RPMI7951 (cell line): ENCODE results near the gene BCAP31. TPM values are rescaled to one million over a fixed set of nuclear protein-coding genes. Genes with fewer than 3 reads are reported as not detected.
A peak's percentile ranks its signal among the peaks of the same experiment; 100 is the strongest.

ENCODE experiments used
- DNase-seq: peaks from one replicate; pipeline ENCODE4 v3.0.0-alpha.2; 2012; ENCODE audit warnings: low read depth
- total RNA-seq: library from RNA; depleted of rRNA; stranded (reverse); fragments of >200 nt; shearing (Covaris generic); gene quantifications from 2 replicates; pipeline ENCODE4 v1.2.3, GENCODE V29; 2014

Gene BCAP31
- total RNA-seq, 1 experiment from 2014 or later: 128 TPM

DNA sequence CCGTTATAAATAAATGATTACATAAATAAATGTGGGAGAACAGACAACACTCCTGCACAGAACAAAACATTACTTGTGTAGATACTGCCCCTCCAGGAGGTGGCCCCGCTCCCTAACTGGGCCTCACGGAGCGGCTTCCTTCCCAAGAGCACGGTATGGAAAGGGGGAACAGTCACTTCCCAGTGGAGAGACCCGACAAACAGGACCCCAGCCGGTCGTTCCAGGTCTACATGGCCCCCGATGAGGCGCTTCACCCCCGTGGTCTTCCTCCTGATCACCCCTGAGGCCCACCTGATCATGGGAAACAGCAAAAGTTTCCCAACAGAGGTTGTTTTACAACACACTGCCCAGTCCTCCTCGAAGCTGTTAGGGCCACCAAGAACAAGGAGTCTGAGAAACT lies 43.0 kb downstream of the BCAP31 start:
- no peak for DNase-seq

DNA sequence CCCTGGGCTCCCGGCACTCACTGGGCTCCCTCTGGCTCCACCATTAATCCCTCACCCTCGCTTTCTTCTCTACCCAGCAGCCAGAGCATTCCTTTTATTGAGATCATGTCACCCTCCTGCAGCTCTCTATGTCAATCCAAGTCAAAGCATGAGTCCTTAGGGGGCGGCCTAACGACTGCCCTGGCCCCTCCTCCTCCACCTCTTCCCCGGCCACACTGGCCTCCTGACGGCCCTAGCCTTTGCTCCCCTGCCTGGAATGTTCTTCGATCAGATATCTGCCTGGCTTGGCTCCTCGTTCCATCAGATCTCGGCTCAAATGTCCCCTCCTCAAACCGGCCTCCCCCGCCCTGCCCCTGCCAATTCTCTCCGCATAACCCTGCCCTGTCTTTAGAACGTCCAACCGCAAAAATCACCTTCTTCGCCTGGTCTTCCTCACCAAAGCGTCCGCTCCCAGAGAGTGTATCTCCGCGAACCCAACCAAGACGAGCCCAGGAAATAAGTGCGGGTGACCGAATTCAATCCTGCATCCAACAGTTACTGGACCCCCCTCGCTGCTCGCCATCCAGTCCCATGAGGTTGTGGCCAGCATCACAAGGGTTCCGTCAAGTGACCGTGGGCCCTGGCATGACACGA lies 49.9 kb downstream of the BCAP31 start:
- no peak for DNase-seq

DNA sequence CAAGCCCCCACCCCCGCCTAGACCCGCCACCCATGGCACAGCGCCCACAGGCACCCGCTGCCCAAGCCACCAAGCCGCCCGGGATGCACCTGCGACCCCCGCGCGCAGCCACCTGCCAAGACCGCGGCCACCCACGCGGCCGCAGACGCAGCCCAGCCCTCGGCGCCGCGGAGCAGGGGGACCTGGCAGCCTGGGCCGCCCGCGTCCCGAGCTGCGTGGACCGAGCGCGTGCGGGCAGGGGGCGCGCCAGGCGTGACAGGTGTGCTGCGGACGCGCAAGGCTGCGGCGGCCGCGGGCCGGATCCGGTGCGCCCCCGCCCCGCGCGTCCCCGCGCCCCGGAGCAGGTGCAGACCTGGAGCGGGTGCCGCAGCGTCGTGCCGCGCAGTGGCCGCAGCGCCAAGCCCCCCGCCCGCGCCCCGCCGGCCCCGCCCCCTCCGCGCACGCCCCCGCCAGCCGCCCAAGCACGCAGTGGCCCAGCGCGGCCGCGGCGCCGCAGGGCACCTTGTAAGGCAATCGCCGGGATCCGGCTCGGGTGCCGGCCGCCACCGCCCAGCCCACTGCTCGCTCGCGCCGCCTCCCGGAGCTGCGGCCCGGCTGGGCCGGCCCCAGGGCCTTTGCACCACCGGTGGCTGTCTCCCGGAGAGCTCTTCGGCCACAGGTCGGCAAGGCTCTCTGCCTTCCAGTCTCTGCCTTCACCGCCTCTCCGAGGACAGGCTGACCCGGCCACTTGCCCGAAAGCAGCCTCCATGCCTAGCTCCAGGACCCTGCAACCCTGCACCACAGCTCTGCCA lies 50.6 kb downstream of the BCAP31 start, which contains the start of gene PNCK:
TSS of gene PNCK (minus strand) at position 386 of the 791 bp plus-strand sequence. CDS start 737 bp downstream, outside the sequence.
- no peak for DNase-seq

DNA sequence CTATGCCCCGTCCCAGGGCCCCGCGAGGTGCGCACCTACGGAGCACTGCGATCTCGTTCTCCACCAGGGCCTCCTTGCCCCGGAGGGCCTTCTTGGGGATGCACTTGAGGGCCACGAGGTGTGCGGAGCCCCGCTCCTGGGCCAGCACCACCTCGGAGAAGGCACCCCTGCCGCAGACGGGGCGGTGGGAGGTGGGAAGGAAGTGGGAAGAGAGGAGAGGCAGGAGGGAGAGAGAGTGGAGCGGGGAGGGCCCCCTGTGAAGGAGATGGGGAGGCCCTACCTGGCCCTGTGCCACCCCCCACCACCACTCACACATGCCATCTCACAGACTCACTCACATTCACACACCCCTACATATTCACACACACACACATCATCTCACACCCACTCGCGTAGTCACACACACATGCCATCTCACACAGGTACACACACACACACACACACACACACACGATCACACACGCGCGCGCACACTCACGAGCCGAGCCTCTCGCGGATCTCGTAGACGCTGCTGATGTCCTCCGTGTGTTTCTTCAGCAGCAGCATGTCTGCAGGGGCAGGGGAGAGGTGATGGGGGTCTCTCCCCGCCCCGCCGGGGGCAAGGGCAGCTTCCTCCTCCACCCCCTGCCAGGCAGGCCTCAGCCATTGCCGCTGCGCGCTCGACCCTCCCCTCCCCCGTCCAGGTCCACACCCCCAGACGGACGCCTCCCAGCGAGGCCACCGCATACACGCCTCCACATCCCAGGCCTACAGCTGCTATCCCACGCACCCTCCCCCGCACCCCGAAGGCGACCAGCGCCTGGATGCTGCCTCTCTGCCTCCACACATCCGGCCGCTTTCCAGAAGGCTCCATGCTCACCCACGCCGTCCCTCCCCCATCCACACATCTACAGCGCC lies 51.4 kb downstream of the BCAP31 start:
- no peak for DNase-seq

DNA sequence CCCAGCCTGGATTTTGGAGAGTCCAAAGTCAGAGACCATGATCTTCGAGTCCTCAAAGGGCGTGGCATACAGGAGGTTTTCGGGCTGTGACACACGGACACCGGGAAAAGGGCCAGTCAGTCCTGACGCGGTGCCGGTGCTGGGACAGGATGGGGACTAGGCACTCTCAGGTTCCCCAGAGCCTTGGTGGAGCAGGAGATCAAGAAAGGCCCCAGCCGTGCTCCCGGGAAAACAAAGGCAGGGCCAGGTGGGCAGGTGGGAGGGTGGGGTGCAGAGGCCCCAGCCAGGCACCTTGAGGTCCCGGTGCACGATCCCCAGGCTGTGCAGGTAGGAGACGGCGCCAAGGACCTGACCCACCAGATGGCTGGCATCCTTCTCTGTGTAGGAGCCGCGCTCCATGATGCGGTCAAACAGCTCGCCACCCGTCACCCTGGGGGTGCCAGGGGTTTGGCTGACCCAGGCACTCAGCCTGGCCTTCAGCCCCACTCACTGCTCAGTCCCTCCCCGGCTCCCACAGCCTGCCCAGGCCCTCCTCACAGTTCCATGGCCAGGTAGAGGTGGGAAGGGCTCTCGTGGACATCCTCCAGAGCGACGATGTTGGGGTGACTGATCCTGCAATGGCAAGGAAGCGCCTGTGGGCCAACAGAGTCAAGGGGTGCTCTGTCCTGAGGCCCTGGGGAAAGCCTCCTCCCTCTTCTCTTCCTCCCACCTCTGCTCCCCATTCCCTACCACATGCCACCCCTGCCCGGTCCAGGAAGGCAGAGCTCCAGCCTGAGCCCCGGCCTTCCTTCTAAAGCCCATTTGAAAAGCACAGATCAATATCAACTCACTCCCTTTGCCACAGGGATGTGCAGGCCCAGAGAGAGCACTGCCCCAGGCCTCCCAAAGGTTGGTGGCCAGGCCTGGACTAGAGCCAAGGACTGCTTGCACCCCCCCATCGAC lies 52.3 kb downstream of the BCAP31 start:
- DNase-seq: no peak

DNA sequence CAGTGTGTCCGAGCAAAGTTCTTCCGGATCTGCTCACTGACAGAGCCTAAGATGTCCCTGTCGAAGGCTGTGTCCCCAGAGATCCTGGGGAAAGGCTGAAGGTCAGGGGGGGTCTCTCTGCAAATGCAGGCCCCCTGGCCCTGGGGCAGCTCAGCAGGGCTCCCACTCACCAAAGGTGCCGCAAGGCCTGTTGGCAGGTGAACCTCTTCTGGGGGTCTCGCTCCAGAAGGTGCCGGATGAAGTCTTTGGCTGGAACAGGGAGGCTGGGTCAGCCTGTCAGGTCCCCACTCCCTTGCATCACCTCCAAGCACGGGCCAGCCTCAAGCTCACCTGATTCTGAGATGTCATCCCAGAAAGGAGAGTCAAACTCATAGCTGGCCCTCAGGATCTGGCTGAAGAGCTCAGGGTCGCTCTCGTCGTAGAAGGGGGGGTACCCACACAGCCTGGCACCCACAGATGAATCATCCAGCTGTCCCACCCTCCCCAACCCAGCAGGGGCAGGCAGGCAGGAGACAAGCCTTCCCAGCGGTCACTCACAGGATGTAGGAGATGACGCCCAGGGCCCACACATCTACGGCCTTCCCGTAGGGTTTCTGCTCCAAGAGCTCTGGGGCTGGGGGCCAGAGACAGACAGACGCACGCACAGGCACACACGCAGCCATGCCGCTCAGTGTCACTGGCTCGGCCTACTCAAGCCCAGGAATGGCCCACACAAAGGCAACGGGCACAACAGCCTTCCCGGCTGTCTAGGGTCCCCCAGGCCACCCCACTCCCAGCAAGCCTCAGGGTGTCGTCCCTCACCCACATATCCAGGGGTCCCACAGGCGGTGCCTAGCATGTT lies 53.2 kb downstream of the BCAP31 start:
- DNase-seq: no peak

DNA sequence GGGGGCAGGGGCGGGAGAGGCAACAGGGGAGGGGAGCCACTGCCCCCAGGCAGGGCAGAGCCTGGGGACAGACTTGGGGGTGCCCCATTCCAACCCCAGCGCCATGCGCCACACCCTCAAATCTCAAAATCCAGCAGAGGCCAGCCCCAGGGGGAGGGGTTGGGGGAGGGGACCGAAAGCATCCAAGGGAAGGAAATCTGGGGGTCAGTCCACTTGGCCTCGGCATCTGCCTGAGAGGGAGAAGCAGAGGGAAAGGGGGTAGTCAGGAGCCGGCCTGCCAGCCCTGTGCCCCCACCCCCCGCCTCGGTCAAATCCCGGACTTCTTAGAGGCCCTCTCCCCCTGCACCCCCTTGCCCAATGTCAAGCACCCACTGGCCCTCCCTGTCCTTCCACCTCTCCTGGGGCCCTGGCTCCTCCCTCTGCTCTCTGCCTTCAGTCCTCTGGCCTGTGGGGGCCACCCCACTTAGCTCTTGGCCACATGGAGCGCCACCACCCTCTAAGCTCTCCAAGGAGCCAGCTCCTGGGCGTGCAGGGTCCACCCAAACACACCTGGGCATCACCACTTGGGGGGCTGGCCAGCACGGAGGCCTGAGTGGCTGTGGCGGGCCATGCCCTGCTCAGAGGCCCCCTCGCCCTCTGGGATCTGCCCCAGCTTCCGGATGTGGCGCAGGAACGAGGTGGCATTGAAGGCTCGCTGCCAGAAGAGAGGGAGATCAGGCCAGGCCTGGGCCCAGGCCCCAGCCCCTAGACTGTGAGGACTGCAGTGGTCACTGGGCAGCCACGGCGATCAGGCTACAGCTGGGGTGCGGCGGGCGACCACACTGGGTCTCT lies 54.1 kb downstream of the BCAP31 start:
- DNase-seq: no peak

DNA sequence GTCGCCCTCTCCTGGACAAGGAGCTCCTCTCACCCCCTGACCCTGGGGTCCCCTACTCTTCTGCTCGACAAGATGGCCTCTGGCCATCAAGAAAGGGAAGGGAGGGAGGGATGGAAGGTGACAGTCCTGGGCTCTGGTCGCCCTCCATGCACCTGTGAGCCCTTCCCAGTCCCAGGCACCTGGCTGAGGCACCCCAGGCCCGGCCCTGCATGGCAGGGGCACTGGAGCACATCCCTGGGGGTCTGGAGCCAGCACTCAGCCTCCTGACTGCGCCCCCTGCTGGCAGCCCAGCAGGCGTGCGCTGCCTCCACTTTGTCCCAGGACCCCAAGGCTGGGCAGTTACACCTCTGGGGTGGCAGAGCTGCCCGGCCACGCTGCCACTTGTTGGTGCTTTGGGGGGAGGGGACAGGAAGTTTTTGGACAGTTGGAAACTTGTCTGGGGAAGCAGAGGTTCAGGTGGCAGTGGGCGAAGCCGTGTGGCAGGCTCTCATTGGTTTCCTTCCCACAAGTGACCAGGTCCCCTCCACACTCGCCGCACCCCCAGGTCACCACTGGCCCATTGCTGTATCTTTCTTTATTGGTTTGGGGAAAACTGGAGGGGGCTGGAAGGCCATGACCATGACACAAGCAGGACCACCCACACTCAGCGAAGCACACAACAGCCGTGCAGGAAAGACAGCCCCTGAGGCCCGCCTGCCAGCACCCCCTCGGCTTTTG lies 54.9 kb downstream of the BCAP31 start:
- DNase-seq: no peak

DNA sequence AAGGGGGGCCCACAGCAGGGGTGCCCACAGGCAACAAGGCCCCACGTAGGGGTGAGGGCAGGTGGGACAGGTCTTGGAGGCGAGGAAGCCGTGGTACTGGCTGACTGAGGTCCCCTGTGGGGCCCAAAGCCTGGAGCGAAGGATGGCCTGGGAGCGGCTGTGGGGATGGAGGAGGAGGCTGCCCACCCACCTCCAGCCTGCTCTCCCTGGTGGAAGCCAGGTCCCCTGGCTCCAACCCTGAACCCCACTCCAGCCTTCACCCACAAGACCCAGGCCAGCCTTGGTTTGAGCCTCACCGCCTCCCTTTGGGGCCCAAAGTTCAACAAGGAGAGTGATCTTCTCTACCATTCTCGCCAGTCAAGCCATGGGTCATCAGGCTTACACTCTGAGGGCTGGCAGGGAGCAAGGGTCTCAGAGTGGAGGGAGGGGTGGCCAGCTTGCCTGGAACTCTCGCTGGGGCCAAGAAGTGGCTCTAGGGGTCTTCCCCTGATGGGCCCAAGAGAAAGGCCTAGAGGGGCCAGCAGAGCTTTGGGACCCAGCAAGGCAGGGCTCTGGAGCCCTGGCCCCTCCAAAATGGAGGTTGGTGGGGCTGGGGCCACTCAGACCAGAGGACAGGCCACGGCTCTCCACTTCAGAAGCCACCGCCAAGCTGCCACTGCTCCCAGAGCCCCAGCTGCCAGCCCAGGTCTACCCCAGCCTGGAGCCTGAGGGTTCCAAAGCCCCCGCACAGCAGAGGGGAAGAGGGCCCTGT lies 55.6 kb downstream of the BCAP31 start:
- no peak for DNase-seq

DNA sequence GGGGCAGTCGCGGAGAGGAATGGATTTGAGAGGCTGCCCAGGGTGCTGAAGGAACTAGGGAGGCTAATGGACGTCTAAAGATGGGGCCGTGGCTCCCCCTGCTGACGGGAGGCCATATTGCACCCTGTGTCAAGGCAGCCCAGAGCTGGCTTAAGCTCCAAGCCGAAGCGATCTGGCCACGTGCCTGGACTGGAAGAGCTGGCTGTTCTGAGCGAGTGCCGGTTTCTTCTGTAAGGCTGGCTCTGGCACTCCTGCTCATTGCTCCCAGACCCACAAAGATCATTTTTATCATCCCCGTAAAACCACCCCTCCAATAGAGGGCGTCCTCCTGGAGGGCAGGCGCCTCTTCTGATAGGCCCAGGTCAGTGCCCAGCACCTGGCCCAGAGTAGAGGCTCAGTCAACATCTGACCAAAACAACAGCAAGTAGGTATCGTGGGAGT lies 56.2 kb downstream of the BCAP31 start:
- DNase-seq: peak; percentile 64

DNA sequence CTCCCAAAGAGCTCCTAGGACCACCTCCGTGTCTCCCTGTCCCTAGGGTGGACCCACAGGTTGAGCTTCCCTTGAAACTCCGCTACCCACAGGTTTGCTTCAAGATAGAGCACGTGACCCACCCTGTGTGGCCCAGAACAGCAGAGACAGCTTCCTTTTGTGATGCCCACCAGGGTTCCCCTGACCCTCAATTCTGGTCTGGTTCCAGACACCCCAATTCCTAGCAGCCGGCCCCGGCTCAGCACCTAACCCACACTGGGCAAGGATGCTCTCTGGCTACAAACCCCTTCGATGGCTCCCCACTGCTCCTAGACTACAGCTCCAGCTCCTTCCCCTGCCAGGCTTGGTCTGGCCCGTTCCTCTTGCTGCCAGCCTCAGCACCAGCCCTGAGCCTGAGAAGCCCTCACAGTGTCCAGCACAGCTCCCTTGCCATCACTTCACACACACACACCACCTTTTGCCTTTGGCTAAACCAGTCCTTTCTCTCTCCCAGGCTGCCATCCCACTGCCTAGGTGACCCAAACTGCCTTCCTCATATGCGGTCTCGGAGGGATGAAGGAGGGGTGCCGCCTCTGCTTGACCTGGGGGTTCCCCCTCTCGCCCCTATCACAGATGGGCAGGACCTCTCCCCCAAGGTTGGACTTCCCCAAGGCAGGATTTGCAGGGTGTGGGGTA lies 56.8 kb downstream of the BCAP31 start:
- no peak for DNase-seq

DNA sequence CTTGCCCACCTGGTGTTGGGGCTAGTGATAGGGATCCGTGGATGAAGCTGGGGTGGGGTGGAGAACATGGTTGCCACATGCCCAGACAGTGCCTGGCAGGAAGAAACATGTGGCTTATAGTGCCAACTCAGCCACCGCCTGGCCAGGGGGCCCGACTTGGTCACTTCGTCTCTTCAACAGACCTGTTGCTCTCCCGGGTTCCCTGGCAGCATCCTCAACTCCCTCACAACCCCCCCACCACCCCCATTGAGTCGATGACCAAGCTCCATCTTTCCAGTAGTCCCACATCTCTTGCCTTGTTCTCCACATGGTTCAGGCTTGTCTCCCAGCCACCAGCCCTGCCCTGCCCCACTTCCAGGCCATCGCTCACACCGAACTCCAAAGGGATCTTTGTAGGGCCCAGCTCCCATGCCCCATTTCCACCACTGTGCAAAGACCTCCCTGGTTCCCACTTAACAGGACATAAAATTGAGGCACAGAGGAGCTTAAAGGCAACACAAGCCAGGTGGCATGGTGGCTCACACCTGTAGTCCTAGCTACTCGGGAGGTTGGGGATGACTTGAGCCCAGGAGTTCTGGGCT lies 58.4 kb downstream of the BCAP31 start:
- DNase-seq: no peak

DNA sequence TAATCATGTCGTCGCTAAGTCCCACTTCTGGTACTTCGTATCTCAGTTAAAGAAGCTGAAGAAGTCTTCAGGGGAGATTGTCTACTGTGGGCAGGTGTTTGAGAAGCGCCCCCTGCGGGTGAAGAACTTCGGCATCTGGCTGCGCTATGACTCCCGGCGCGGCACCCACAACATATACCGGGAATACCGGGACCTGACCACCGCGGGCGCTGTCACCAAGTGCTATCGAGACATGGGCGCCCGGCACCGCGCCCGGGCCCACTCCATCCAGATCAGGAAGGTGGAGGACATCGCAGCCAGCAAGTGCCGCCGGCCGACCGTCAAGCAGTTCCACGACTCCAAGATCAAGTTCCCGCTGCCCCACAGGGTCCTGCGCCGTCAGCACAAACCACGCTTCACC lies 61.9 kb downstream of the BCAP31 start:
- no peak for DNase-seq

DNA sequence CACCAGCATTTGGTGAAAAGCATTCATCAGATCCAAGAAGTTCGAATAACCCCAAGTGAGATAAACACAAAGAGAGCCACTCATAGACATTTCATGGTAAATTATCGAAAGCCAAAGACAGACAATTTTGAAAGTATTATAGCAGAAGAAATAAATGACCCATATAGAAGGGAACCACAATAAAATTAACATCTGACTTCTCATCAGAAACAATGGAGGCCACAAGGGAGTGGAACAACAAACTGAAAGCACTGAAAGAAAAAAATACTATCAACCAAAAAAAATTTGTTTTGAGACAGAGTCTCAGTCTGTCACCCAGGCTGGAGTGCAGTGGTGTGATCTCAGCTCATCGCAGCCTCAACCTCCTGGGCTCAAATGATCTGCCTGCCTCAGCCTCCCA lies 64.9 kb downstream of the BCAP31 start:
- no peak for DNase-seq

DNA sequence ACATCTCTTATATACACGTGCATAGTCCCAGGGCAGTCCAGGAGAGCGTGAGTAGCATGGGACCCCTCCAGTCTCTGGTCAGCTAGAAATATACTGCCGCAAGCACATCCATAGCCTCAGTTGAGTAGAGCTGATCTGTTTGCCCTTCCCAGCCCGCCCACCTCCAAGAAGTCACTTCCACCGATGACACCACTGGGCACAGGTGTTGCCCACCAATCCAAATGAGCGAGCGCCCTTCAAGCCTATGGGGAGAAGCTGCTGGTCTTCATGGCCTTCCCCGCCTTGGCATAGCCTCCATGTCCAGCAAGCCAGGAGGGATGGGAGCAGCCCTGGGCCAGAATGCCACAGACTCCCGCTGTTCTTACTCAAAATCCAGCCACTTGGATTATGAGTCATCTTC lies 67.0 kb downstream of the BCAP31 start:
- DNase-seq: peak; percentile 12

DNA sequence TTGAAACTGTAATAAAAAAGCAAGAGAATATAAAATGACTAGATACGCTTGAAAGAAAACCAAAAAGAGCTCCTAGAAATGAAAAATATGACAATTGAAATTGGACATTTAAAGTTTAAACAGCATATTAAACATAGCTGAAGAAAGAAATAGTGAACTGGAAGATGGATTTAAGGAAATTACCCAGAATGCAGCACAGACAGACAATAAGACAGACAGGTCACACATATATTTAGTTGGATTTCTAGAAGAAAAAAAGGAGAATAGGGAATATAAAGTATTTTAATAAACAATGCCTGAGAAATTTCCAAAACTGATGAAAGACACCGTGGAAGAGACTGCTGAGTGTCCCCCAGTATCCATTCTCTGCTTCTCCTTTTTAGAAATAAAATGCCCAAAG lies 70.6 kb downstream of the BCAP31 start:
- DNase-seq: no peak

DNA sequence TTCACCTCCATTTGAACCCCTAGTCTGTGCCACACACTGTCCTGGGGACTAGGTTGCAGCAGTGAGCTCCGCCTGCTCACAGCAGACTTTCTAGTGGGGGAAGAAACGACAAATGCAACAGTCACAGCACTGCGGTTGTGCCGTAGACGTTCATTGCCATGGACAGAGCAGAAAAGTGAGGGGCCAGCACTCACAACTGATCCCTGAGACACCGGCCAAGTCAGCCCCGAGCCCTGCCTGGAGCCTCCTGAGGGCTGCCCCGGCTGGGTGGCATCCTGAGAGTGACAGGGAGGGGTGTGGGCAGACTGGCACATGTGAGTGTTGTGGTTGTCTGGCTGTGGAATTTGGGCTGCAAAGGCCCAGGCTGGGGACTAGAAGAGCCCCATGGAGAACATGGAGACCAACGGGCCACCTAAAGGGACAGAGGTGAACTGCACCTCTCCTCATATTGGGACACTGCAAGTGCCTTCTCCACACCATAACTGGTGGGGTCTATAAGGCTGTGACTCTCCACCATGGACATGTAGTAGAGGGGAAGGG lies 72.6 kb downstream of the BCAP31 start:
- DNase-seq: no peak
